Spinal cord (tissue), 10 donors: ENCODE measurements around the gene PLPPR3. TPM values are rescaled to one million over a fixed set of nuclear protein-coding genes. Genes with fewer than 3 reads are reported as not detected.

ENCODE experiments used
- DNase-seq, 6 donors: peaks; one replicate each; pipeline versions ENCODE4 v3.0.0 to v3.0.0-alpha.2; 2013 to 2015; ENCODE audit warnings: low spot score in 6 of 6, low read depth in 4 of 6
- H3K27ac ChIP-seq: one replicate; pipeline ENCODE4 v1.5.1; 2013; ENCODE audit warnings: low read depth, low read length, control low read depth
- H3K27me3 ChIP-seq: one replicate; pipeline ENCODE4 v1.6.1; 2013; ENCODE audit warnings: low read length; ENCODE audit not compliant: control insufficient read depth, insufficient read depth
- H3K36me3 ChIP-seq: one replicate; pipeline ENCODE4 v1.6.1; 2013; ENCODE audit warnings: low read length; ENCODE audit not compliant: control insufficient read depth, insufficient read depth
- H3K4me1 ChIP-seq: one replicate; pipeline ENCODE4 v1.6.1; 2013; ENCODE audit warnings: low read length; ENCODE audit not compliant: control insufficient read depth, insufficient read depth
- H3K4me3 ChIP-seq: one replicate; pipeline ENCODE4 v1.5.1; 2013; ENCODE audit warnings: low read depth, low read length, control low read depth
- H3K9me3 ChIP-seq: one replicate; pipeline ENCODE4 v1.6.1; 2013; ENCODE audit warnings: low read length; ENCODE audit not compliant: control insufficient read depth, insufficient read depth
- WGBS: methylation state at CpG from one replicate; pipeline ENCODE4 v1.1.5; 2013; ENCODE audit warnings: missing lambda C conversion rate; ENCODE audit not compliant: insufficient coverage; 5-methylcytosine and 5-hydroxymethylcytosine counted together
- polyA plus RNA-seq, 2 donors: library from polyadenylated mRNA; unstranded; fragments of 120-200 nt; gene quantifications; one replicate each; pipeline ENCODE4 v1.2.1, GENCODE V29; 2013; ENCODE audit not compliant: insufficient read length in 2 of 2
- total RNA-seq, 2 donors: library from RNA; depleted of rRNA in 1 of 2; stranded (reverse); fragments of 120-200 nt in 1 of 2; fragments of >200 nt in 1 of 2; gene quantifications; one replicate each; pipeline versions ENCODE4 v1.2.3 to v1.2.4, GENCODE V29; 2013 to 2014
- donor health status: healthy.

The PLPPR3 gene
- total and polyA plus RNA-seq, 4 donors = 26.1 to 245 (median 115) TPM

GRCh38 chr19:776549-776948, 45.2 kb downstream of the PLPPR3 start:
- Histone ChIP-seq H3K4me1 (peaks cover 6% of the 10 kb centered on the region), H3K36me3 (no peaks in the 10 kb centered on the region), H3K27me3 (no peaks in the 10 kb centered on the region), H3K27ac (no peak overlapping the region), H3K4me3 (no peak overlapping the region), H3K9me3 (no peaks in the 10 kb centered on the region)
- DNase-seq = no peak
- WGBS = 75% methylated on average over 17 of the region's 18 CpGs

- Histone ChIP-seq H3K4me1 (peaks cover 3% of the 10 kb centered on the region), H3K9me3 (no peaks in the 10 kb centered on the region), H3K36me3 (no peaks in the 10 kb centered on the region), H3K27ac (no peak overlapping the region), H3K4me3 (no peak overlapping the region), H3K27me3 (no peaks in the 10 kb centered on the region)
- DNase-seq = no peak
- WGBS = 53% methylated on average over 15 of the region's 18 CpGs
Observed at GRCh38 chr19:772730-773436, 48.9 kb downstream of the PLPPR3 start.

GRCh38 chr19:772063-772462, 49.7 kb downstream of the PLPPR3 start:
- DNase-seq = no peak
- H3K4me1 ChIP-seq = peaks cover 3% of the 10 kb centered on the region
- H3K27me3 ChIP-seq = no peaks in the 10 kb centered on the region
- H3K36me3 ChIP-seq = no peaks in the 10 kb centered on the region
- H3K4me3 ChIP-seq = no peak overlapping the region
- H3K9me3 ChIP-seq = no peaks in the 10 kb centered on the region
- 80% methylated on average over 4 of the region's 5 CpGs for WGBS
- no peak overlapping the region for H3K27ac ChIP-seq

GRCh38 chr19:771332-771785, 50.4 kb downstream of the PLPPR3 start:
- no peak overlapping the region for H3K27ac ChIP-seq
- no peak overlapping the region for H3K4me3 ChIP-seq
- no peak for DNase-seq
- H3K36me3 ChIP-seq = no peaks in the 10 kb centered on the region
- no peaks in the 10 kb centered on the region for H3K27me3 ChIP-seq
- peaks cover 3% of the 10 kb centered on the region for H3K4me1 ChIP-seq
- H3K9me3 ChIP-seq = no peaks in the 10 kb centered on the region
- 65% methylated on average over 5 of the region's 6 CpGs for WGBS

- WGBS = 89% methylated on average over 2 of the region's 6 CpGs
- H3K27me3 ChIP-seq = no peaks in the 10 kb centered on the region
- no peak overlapping the region for H3K27ac ChIP-seq
- H3K4me3 ChIP-seq = no peak overlapping the region
- no peaks in the 10 kb centered on the region for H3K36me3 ChIP-seq
- H3K9me3 ChIP-seq = no peaks in the 10 kb centered on the region
- H3K4me1 ChIP-seq = peaks cover 3% of the 10 kb centered on the region
- DNase-seq = no peak
Observed at GRCh38 chr19:769616-770015, 52.1 kb downstream of the PLPPR3 start.

- no peaks in the 10 kb centered on the region for H3K27me3 ChIP-seq
- 66% methylated on average over 9 of the region's 14 CpGs for WGBS
- H3K36me3 ChIP-seq = no peaks in the 10 kb centered on the region
- peak in 1 of 6 donors; percentile 64 for DNase-seq
- H3K4me3 ChIP-seq = no peak overlapping the region
- H3K9me3 ChIP-seq = no peaks in the 10 kb centered on the region
- peaks cover 3% of the 10 kb centered on the region for H3K4me1 ChIP-seq
- H3K27ac ChIP-seq = peak overlapping the region; percentile 52
Observed at GRCh38 chr19:768424-768823, 53.3 kb downstream of the PLPPR3 start.

- Histone ChIP-seq H3K27me3 (no peaks in the 10 kb centered on the region), H3K36me3 (no peaks in the 10 kb centered on the region), H3K4me3 (no peak overlapping the region), H3K27ac (no peak overlapping the region), H3K9me3 (no peaks in the 10 kb centered on the region), H3K4me1 (peaks cover under 1% of the 10 kb centered on the region)
- no peak for DNase-seq
- 79% methylated on average over 6 of the region's 7 CpGs for WGBS
Observed at GRCh38 chr19:765179-765738, 56.5 kb downstream of the PLPPR3 start.

- Histone ChIP-seq H3K4me3 (no peak overlapping the region), H3K4me1 (no peaks in the 10 kb centered on the region), H3K27me3 (no peaks in the 10 kb centered on the region), H3K36me3 (no peaks in the 10 kb centered on the region), H3K9me3 (no peaks in the 10 kb centered on the region), H3K27ac (no peak overlapping the region)
- 92% methylated on average over 12 of the region's 12 CpGs for WGBS
- no peak for DNase-seq
Observed at GRCh38 chr19:764301-764700, 57.5 kb downstream of the PLPPR3 start.

- no peaks in the 10 kb centered on the region for H3K27me3 ChIP-seq
- no peak for DNase-seq
- no peaks in the 10 kb centered on the region for H3K36me3 ChIP-seq
- no peak overlapping the region for H3K4me3 ChIP-seq
- peaks cover under 1% of the 10 kb centered on the region for H3K9me3 ChIP-seq
- no peak overlapping the region for H3K27ac ChIP-seq
- H3K4me1 ChIP-seq = no peaks in the 10 kb centered on the region
- WGBS = 88% methylated on average over 5 of the region's 6 CpGs
Observed at GRCh38 chr19:763869-764268, 57.9 kb downstream of the PLPPR3 start.

- H3K4me3 ChIP-seq = no peak overlapping the region
- no peak overlapping the region for H3K27ac ChIP-seq
- no peaks in the 10 kb centered on the region for H3K4me1 ChIP-seq
- H3K9me3 ChIP-seq = peaks cover 6% of the 10 kb centered on the region
- no peaks in the 10 kb centered on the region for H3K27me3 ChIP-seq
- 82% methylated on average over 8 of the region's 10 CpGs for WGBS
- DNase-seq = no peak
- H3K36me3 ChIP-seq = no peaks in the 10 kb centered on the region
Observed at GRCh38 chr19:763181-763580, 58.6 kb downstream of the PLPPR3 start.
